Memory B cell (primary cell): Measurements from ENCODE around the gene ADAMTSL2.
A peak's percentile ranks its signal among the peaks of the same experiment; 100 is the strongest.

Source experiments
- ATAC-seq: fragments of 150-1000 bp; cut with Tn5 transposase; 2 replicates; pipeline ENCODE4 v1.10.0; 2021; ENCODE audit warnings: low read depth, mild to moderate bottlenecking, moderate library complexity
- DNase-seq, 2 donors: peaks; one replicate each; pipeline ENCODE4 v3.0.0; 2022; ENCODE audit warnings: low spot score in 2 of 2
- H3K27ac Mint-ChIP-seq: one replicate; pipeline ENCODE4 v1.8.0; 2022; ENCODE audit warnings: mild to moderate bottlenecking, moderate library complexity, mixed read lengths
- H3K27me3 Mint-ChIP-seq: one replicate; pipeline ENCODE4 v1.8.0; 2022; ENCODE audit warnings: mixed read lengths
- H3K36me3 Mint-ChIP-seq: one replicate; pipeline ENCODE4 v1.8.0; 2022; ENCODE audit warnings: mild to moderate bottlenecking, mixed read lengths
- H3K4me1 Mint-ChIP-seq: one replicate; pipeline ENCODE4 v1.8.0; 2022; ENCODE audit warnings: mixed read lengths
- H3K4me3 Mint-ChIP-seq: one replicate; pipeline ENCODE4 v1.8.0; 2022; ENCODE audit warnings: mild to moderate bottlenecking, moderate library complexity, mixed read lengths
- H3K9me3 Mint-ChIP-seq: one replicate; pipeline ENCODE4 v1.8.0; 2022; ENCODE audit warnings: mixed read lengths

Gene ADAMTSL2

GRCh38 chr9:133613432-133613831, 78.9 kb downstream of the ADAMTSL2 start:
- H3K9me3 Mint-ChIP-seq: no peaks in the 10 kb centered on the region
- no peaks in the 10 kb centered on the region for H3K36me3 Mint-ChIP-seq
- H3K27me3 Mint-ChIP-seq: peaks cover 23% of the 10 kb centered on the region
- no peak for ATAC-seq
- DNase-seq: no peak
- H3K27ac Mint-ChIP-seq: no peak overlapping the region
- H3K4me3 Mint-ChIP-seq: no peak overlapping the region
- no peaks in the 10 kb centered on the region for H3K4me1 Mint-ChIP-seq

GRCh38 chr9:133614056-133614455, 79.6 kb downstream of the ADAMTSL2 start:
- Mint-ChIP-seq H3K9me3 (no peaks in the 10 kb centered on the region), H3K27ac (no peak overlapping the region), H3K4me1 (no peaks in the 10 kb centered on the region), H3K27me3 (peaks cover 23% of the 10 kb centered on the region), H3K4me3 (no peak overlapping the region), H3K36me3 (no peaks in the 10 kb centered on the region)
- ATAC-seq (no peak), DNase-seq (no peak)

GRCh38 chr9:133614678-133615077, 80.2 kb downstream of the ADAMTSL2 start:
- Mint-ChIP-seq H3K9me3 (no peaks in the 10 kb centered on the region), H3K27me3 (peaks cover 20% of the 10 kb centered on the region), H3K36me3 (no peaks in the 10 kb centered on the region), H3K27ac (no peak overlapping the region), H3K4me3 (no peak overlapping the region), H3K4me1 (peaks cover 1% of the 10 kb centered on the region)
- ATAC-seq: no peak
- DNase-seq: no peak

- H3K9me3 Mint-ChIP-seq: no peaks in the 10 kb centered on the region
- ATAC-seq: no peak
- no peak overlapping the region for H3K27ac Mint-ChIP-seq
- H3K36me3 Mint-ChIP-seq: no peaks in the 10 kb centered on the region
- peaks cover 16% of the 10 kb centered on the region for H3K27me3 Mint-ChIP-seq
- DNase-seq: no peak
- H3K4me3 Mint-ChIP-seq: no peak overlapping the region
- H3K4me1 Mint-ChIP-seq: peaks cover 6% of the 10 kb centered on the region
Observed at GRCh38 chr9:133615186-133615585, 80.7 kb downstream of the ADAMTSL2 start.

GRCh38 chr9:133615606-133616188, 81.2 kb downstream of the ADAMTSL2 start:
- ATAC-seq (no peak), DNase-seq (no peak)
- Mint-ChIP-seq H3K9me3 (no peaks in the 10 kb centered on the region), H3K4me3 (no peak overlapping the region), H3K27me3 (peaks cover 16% of the 10 kb centered on the region), H3K36me3 (no peaks in the 10 kb centered on the region), H3K27ac (no peak overlapping the region), H3K4me1 (peaks cover 6% of the 10 kb centered on the region)

GRCh38 chr9:133616643-133617405, 82.3 kb downstream of the ADAMTSL2 start:
- Mint-ChIP-seq H3K27me3 (peaks cover 13% of the 10 kb centered on the region), H3K4me3 (no peak overlapping the region), H3K4me1 (peaks cover 8% of the 10 kb centered on the region), H3K27ac (no peak overlapping the region), H3K36me3 (no peaks in the 10 kb centered on the region), H3K9me3 (no peaks in the 10 kb centered on the region)
- ATAC-seq: no peak
- no peak for DNase-seq

GRCh38 chr9:133618726-133619125, 84.2 kb downstream of the ADAMTSL2 start:
- DNase-seq (no peak), ATAC-seq (no peak)
- no peaks in the 10 kb centered on the region for H3K9me3 Mint-ChIP-seq
- H3K27me3 Mint-ChIP-seq: peaks cover 20% of the 10 kb centered on the region
- no peaks in the 10 kb centered on the region for H3K36me3 Mint-ChIP-seq
- H3K27ac Mint-ChIP-seq: no peak overlapping the region
- no peak overlapping the region for H3K4me3 Mint-ChIP-seq
- peaks cover 8% of the 10 kb centered on the region for H3K4me1 Mint-ChIP-seq

- DNase-seq (peak in 1 of 2 donors; percentile 7), ATAC-seq (peak; percentile 87)
- Mint-ChIP-seq H3K27me3 (peaks cover 20% of the 10 kb centered on the region), H3K4me3 (no peak overlapping the region), H3K27ac (no peak overlapping the region), H3K36me3 (no peaks in the 10 kb centered on the region), H3K9me3 (no peaks in the 10 kb centered on the region), H3K4me1 (peaks cover 8% of the 10 kb centered on the region)
Observed at GRCh38 chr9:133619791-133620190, 85.3 kb downstream of the ADAMTSL2 start.

- Mint-ChIP-seq H3K4me1 (peaks cover 8% of the 10 kb centered on the region), H3K36me3 (peaks cover 5% of the 10 kb centered on the region), H3K27me3 (peaks cover 17% of the 10 kb centered on the region), H3K9me3 (peaks cover 8% of the 10 kb centered on the region), H3K4me3 (no peak overlapping the region), H3K27ac (no peak overlapping the region)
- ATAC-seq (no peak), DNase-seq (no peak)
Observed at GRCh38 chr9:133621725-133622267, 87.3 kb downstream of the ADAMTSL2 start.

- Mint-ChIP-seq H3K27me3 (peaks cover 16% of the 10 kb centered on the region), H3K4me1 (peaks cover 8% of the 10 kb centered on the region), H3K27ac (no peak overlapping the region), H3K36me3 (peaks cover 5% of the 10 kb centered on the region), H3K9me3 (peaks cover 8% of the 10 kb centered on the region), H3K4me3 (no peak overlapping the region)
- no peak for DNase-seq
- ATAC-seq: no peak
Observed at GRCh38 chr9:133622555-133622954, 88.1 kb downstream of the ADAMTSL2 start.
